ENCODE measurements around the gene USP38. TPM values are rescaled to one million over a fixed set of nuclear protein-coding genes. Genes with fewer than 3 reads are reported as not detected.
"Not testable (repeated sequence)": the region's sequence is repeated elsewhere in the genome, so short reads cannot be mapped to it uniquely, and the experiment has no call there.

Gene USP38
- total RNA-seq, 1 donor: 63.6 TPM

DNA sequence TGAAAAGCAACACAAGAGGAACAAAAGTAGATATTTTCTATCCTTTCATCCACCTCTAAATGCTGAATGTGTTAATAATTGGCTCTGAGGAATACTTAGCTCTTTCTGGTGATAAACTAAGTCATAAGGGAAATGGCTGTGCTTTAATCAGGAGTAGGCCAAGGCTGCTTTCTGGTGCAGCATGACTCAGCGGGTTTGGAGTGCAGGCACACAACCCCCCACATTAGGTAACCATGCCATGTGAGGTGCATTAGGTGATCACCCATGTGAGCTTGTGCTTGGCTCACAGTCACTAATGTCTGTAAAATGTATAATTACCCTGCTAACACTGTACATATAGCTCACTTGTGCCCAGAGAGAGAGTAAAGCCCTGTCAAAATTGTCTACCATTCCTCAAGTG is 57.2 kb downstream of the USP38 start:
- no peak overlapping the region for H3K4me3 ChIP-seq (ENCODE audit: low read length)
- no peaks in the 10 kb centered on the region for H3K9me3 ChIP-seq (ENCODE audit: low read depth, low read length)
- H3K27me3 ChIP-seq (ENCODE audit: insufficient read depth, low read length): no peaks in the 10 kb centered on the region
- no peaks in the 10 kb centered on the region for H3K4me1 ChIP-seq (ENCODE audit: insufficient read depth, low read length)

DNA sequence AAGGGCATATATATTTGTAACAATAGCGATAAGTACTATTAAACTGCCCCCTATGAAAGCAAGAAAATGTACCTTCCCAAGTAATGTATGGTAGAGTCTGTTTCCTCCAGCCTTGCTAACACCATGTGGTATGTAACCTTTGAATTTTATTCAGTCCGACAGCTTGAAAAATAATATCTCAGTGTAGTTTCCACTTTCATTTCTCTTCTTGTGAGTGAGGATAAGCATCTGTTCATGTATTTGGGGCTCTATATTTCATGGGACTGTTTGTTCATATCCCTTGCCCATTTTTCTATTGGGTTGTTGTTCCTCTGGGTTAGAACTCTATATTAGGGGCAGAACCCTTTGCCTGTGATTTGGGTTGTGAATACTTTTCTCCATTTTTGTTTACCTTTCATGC is 58.3 kb downstream of the USP38 start:
- Histone ChIP-seq H3K27me3 (ENCODE audit: insufficient read depth, low read length) (no peaks in the 10 kb centered on the region), H3K4me1 (ENCODE audit: insufficient read depth, low read length) (no peaks in the 10 kb centered on the region), H3K4me3 (ENCODE audit: low read length) (no peak overlapping the region)

DNA sequence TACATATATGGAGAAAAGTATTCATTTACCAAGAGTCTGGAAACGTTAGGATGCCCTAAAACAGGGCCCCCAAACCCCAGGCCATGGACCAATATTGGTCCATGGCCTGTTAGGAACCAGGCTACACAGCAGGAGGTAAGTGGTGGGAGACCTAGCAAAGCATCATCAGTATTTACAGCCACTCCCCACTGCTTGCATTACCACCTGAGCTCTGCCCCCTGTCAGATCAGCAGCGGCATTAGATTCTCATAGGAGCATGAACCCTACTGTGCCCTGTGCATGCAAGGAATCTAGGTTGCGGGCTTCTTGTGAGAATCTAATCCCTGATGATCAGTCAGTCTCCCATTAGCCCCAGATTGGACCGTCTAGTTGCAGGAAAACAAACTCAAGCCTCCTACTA is 62.3 kb downstream of the USP38 start:
- H3K9me3 ChIP-seq (ENCODE audit: low read depth, low read length): no peaks in the 10 kb centered on the region
- no peak overlapping the region for H3K4me3 ChIP-seq (ENCODE audit: low read length)
- H3K4me1 ChIP-seq (ENCODE audit: insufficient read depth, low read length): no peaks in the 10 kb centered on the region
- no peaks in the 10 kb centered on the region for H3K27me3 ChIP-seq (ENCODE audit: insufficient read depth, low read length)

More for the DNA sequence above, 58.3 kb downstream of the USP38 start:
- no peaks in the 10 kb centered on the region for H3K9me3 ChIP-seq (ENCODE audit: low read depth, low read length)

DNA sequence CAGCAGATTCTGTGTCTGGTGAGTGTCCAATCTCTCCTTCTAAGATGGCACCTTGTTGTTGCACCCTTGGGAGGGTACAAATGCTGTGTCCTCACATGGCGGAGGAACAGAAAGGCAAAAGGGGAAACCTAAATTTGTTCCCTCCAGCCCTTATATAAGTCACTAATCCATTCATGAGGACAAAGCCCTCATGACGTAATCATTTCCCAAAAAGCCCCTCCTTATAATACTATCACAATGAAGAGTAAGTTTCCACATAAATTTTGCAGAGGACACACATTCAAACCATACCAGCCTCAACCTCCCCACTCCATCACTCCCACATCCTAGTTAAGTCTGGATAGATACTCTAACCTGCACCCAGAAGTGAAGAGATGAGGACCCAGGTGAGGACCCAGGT is 63.1 kb downstream of the USP38 start:
- no peaks in the 10 kb centered on the region for H3K4me1 ChIP-seq (ENCODE audit: insufficient read depth, low read length)
- no peaks in the 10 kb centered on the region for H3K9me3 ChIP-seq (ENCODE audit: low read depth, low read length)

DNA sequence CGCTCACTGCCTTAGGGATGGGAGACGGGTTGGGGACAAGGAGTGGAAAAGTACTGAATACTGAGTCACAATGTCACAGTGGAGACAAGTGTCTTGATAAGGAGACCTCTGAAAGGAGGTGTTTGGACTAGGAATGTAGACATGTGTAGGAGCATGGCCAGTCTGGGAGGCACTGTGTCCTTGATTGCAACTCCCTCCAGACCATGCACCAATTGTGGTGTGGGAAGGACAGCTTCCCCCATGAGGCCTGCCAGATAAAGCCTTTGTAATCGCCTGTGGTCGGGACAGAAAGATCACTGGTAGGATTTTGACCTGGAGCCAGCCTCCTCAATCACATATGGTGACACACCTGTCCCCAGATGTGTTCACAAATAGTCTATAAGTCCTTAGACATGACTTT is 64.1 kb downstream of the USP38 start:
- H3K4me1 ChIP-seq (ENCODE audit: insufficient read depth, low read length): no peaks in the 10 kb centered on the region
- no peak overlapping the region for H3K4me3 ChIP-seq (ENCODE audit: low read length)
- H3K9me3 ChIP-seq (ENCODE audit: low read depth, low read length): no peaks in the 10 kb centered on the region
- H3K27me3 ChIP-seq (ENCODE audit: insufficient read depth, low read length): no peaks in the 10 kb centered on the region

More for the DNA sequence above, 63.1 kb downstream of the USP38 start:
- Histone ChIP-seq H3K4me3 (ENCODE audit: low read length) (no peak overlapping the region), H3K27me3 (ENCODE audit: insufficient read depth, low read length) (no peaks in the 10 kb centered on the region)

DNA sequence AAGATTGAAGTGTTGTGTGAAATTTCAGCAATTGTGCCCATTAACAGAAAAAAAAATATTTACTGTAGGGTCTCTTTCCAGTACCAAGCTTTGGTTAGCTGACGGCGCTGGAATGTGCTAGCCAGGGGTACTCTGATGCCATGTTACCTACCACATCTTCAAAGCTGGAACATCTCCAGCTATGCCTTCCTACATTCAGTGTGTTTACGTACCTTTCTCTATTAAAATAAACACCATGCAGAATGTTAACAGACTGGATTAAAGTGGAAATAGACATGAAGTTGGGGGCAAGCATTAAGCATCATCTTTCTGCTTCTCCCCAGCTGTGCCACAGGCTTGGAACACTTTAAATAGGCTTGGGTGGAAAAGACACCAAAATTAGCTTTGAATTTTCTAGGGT is 65.9 kb downstream of the USP38 start:
- no peaks in the 10 kb centered on the region for H3K27me3 ChIP-seq (ENCODE audit: insufficient read depth, low read length)
- H3K4me3 ChIP-seq (ENCODE audit: low read length): no peak overlapping the region
- H3K4me1 ChIP-seq (ENCODE audit: insufficient read depth, low read length): no peaks in the 10 kb centered on the region
- no peaks in the 10 kb centered on the region for H3K9me3 ChIP-seq (ENCODE audit: low read depth, low read length)

DNA sequence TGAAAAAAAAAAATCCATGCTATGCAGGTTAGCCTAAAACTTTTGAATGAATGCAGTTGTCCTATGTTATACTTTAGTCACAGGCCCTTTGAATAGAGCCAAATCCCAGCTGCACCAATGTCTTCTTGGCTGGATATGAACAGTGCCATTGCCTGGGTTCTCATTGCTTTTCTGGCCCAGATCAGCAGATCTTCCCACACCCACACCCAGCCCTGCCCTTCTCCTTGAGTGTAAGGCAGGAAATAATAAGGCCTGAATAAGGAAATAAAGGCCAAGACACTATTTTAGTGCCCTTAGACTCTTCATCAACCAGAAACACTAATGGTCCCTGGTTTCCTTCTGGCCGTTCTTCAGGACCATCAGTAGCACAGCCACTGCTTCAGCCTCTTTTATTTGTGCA is 66.6 kb downstream of the USP38 start:
- Histone ChIP-seq H3K27me3 (ENCODE audit: insufficient read depth, low read length) (no peaks in the 10 kb centered on the region), H3K4me3 (ENCODE audit: low read length) (no peak overlapping the region), H3K4me1 (ENCODE audit: insufficient read depth, low read length) (no peaks in the 10 kb centered on the region), H3K9me3 (ENCODE audit: low read depth, low read length) (no peaks in the 10 kb centered on the region)

DNA sequence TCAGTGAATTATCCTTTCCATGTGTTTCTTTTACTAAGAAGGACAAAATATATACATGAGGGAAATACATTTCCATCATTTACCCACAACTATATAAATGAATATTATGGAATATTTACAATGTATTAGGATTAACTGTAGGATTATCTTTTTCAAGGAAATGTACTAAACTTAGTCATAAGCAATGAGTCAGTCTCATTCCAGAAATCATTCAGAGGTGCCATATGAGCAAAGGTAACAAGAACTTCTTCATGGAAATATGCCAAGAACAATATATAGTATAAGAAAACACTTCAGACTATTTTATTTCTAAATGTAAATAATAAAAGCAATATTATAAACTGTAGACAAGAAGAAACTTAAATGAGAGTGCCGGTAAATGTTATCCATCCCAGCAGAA is 67.1 kb downstream of the USP38 start:
- Histone ChIP-seq H3K27me3 (ENCODE audit: insufficient read depth, low read length) (no peaks in the 10 kb centered on the region), H3K4me1 (ENCODE audit: insufficient read depth, low read length) (no peaks in the 10 kb centered on the region), H3K4me3 (ENCODE audit: low read length) (no peak overlapping the region)

DNA sequence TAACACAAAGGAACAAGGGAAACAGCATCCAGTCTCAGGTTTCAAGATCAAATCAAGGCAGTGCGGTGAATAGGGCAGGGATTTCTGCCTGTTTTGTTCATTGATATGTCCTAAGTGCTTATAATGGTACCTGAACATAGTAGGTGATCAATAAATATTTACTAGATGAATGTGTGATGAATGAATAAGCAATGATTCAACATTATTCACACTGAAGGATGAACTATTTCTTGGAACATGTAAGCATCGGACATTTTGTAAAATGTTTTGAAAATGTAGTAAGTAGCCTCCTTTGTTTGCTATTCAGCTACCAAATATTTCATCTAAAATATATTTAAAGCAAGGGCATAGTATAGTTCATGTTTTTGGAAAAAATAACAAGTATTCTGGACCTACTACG is 67.8 kb downstream of the USP38 start:
- Histone ChIP-seq H3K9me3 (ENCODE audit: low read depth, low read length) (no peaks in the 10 kb centered on the region), H3K4me1 (ENCODE audit: insufficient read depth, low read length) (no peaks in the 10 kb centered on the region), H3K27me3 (ENCODE audit: insufficient read depth, low read length) (no peaks in the 10 kb centered on the region), H3K4me3 (ENCODE audit: low read length) (no peak overlapping the region)

More for the DNA sequence above, 67.1 kb downstream of the USP38 start:
- no peaks in the 10 kb centered on the region for H3K9me3 ChIP-seq (ENCODE audit: low read depth, low read length)

DNA sequence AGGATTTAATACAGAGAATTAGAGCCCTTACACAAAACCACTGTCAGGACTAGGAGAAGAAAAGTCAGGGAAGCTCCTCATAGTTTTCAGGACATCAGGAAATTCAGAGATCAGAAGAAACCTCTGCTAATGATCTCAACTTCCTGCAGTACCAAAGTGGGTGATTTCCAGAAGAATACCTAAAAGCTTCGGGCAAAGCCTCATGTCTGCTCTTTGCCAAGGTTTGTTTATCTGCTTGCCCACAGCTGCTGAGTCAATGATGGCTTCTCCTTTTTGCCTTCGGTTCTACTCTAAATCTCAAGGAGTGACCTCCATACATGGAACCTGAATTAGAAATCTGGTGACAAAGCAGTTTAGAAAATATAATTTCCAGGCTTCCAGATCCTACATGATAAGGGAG is 68.4 kb downstream of the USP38 start:
- no peaks in the 10 kb centered on the region for H3K9me3 ChIP-seq (ENCODE audit: low read depth, low read length)
- no peak overlapping the region for H3K4me3 ChIP-seq (ENCODE audit: low read length)
- no peaks in the 10 kb centered on the region for H3K27me3 ChIP-seq (ENCODE audit: insufficient read depth, low read length)
- H3K4me1 ChIP-seq (ENCODE audit: insufficient read depth, low read length): no peaks in the 10 kb centered on the region

DNA sequence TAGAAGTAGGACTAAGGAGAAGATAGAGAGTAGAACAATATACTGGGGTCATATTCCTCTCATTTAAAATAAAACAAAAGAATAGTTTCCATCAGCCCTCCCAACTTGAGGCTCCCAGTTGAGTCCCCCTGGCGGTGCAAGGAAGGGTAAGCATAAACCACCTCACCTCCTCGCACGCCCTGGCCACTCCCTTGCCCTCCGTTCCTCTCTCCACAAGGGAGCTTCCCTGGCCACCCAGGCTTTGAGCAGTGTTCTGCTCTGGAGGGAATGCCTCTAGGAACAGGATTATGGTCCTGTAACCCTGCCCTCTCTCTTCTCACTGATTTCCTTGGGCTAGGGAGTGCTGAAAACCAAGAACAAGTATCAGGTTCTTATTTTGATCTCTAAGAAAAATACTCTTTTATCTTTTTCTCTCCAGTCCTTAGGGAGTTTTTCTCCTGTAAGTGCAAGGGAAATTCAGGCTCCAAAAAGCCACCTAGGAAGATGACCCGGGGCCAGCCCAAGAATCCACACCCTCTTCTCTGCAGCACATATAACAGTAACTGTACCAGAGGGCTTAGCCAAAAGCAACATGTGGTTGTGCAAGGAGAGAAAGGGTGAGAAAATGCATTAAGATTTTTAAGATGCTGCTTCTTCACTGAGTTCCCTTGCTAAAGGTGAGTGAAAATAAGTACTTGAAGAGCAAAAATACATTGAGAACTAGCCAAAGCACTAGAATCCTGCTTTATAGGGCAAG is 69.9 kb downstream of the USP38 start:
- Histone ChIP-seq H3K9me3 (ENCODE audit: low read depth, low read length) (no peaks in the 10 kb centered on the region), H3K4me1 (ENCODE audit: insufficient read depth, low read length) (no peaks in the 10 kb centered on the region), H3K4me3 (ENCODE audit: low read length) (no peak overlapping the region), H3K27me3 (ENCODE audit: insufficient read depth, low read length) (no peaks in the 10 kb centered on the region)

DNA sequence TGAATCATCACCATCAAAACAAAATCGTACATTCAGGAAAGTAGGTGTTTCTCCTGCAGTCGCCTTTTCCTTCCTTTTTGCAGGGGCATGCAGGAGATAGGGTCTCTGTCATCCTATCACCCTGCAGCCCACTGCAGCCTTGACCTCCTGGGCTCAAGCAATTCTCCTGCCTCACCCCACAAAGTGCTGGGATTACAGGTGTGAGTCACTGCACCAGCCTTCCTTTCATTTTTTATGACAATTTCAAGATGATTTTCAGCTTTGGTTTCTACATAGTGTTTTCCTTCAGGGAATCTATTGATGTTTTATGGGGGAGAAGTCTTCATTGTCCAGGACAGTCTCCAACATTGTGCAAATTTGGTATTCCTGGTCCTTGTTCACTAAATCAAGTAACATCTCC is 71.7 kb downstream of the USP38 start:
- Histone ChIP-seq H3K9me3 (ENCODE audit: low read depth, low read length) (no peaks in the 10 kb centered on the region), H3K4me1 (ENCODE audit: insufficient read depth, low read length) (no peaks in the 10 kb centered on the region), H3K27me3 (ENCODE audit: insufficient read depth, low read length) (no peaks in the 10 kb centered on the region), H3K4me3 (ENCODE audit: low read length) (no peak overlapping the region)

DNA sequence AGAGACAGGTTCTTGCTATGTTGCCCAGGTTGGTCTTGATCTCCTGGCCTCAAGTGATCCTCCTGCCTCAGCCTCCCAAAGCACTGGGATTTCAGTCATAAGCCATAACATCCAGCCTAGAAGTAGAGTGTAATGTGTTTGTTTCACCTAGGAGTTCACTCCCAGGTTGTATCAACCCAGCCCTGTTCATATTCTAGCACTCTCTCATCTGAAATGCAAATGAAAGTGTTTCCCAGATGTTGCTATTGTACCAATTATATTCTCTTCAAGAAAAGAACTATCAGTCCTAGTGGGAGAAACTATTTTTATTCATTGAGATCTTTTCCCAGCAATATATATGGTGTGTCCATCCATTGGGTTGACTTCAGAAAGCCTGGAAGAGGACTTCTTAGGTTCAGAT is 72.6 kb downstream of the USP38 start:
- Histone ChIP-seq H3K27me3 (ENCODE audit: insufficient read depth, low read length) (no peaks in the 10 kb centered on the region), H3K9me3 (ENCODE audit: low read depth, low read length) (no peaks in the 10 kb centered on the region), H3K4me3 (ENCODE audit: low read length) (no peak overlapping the region), H3K4me1 (ENCODE audit: insufficient read depth, low read length) (no peaks in the 10 kb centered on the region)

DNA sequence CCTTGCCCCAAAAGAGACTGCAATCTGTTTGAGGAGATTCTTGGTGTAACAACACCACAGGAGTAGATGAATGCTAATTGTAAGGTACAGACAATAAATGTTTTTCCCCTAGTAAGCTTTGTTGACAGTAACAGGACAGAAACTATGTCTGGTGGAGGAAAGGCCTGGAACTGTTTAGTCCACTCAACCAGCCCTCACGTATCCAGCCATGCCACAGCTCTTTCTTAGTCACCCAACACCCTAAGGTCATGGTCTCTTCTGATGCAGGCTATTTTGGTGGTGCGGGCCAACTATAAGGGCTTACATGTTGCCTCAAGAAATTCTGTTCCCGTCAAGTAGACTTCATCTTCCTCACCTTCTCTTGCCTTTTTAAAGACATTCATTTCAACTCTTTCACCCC is 76.0 kb downstream of the USP38 start:
- Histone ChIP-seq H3K27me3 (ENCODE audit: insufficient read depth, low read length) (no peaks in the 10 kb centered on the region), H3K4me1 (ENCODE audit: insufficient read depth, low read length) (no peaks in the 10 kb centered on the region), H3K4me3 (ENCODE audit: low read length) (no peak overlapping the region), H3K9me3 (ENCODE audit: low read depth, low read length) (no peaks in the 10 kb centered on the region)

DNA sequence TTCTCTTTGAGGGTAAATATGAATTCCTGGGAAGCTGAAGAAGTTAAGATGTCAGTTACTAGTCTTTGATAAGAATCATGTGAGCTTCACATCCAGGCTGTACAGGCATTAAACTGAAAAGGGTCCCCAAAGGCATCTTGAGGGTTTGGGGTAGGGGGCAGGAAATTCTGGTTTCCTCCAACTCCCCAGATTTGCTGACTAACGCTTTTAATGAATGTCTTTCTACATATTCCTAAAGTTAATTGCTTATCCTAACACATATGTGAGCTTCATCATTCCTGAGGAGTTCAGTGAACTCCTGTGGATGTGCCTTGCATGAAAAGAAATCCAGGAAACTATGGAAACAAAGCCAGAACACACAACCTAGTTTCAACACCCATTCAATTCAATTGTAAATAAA is 78.1 kb downstream of the USP38 start:
- H3K27me3 ChIP-seq (ENCODE audit: insufficient read depth, low read length): no peaks in the 10 kb centered on the region
- no peaks in the 10 kb centered on the region for H3K4me1 ChIP-seq (ENCODE audit: insufficient read depth, low read length)
- H3K9me3 ChIP-seq (ENCODE audit: low read depth, low read length): no peaks in the 10 kb centered on the region
- no peak overlapping the region for H3K4me3 ChIP-seq (ENCODE audit: low read length)

DNA sequence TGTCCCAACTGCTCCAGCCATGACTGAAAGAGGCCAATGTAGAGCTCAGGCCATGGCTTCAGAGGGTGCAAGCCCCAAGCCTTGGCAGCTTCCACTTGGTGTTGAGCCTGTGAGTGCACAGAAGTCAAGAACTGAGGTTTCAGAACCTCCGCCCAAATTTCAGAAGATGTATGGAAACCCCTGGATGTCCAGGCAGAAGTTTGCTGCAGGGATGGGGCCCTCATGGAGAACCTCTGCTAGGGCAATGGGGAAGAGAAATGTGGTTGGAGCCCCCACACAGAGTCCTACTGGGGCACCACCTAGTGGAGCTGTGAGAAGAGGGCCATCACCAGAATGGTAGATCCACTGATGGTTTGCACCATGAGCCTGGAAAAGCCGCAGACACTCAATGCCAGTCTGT is 83.0 kb downstream of the USP38 start:
- not testable (repeated sequence) for H3K4me3 ChIP-seq (ENCODE audit: low read length); H3K4me1 ChIP-seq (ENCODE audit: insufficient read depth, low read length); H3K9me3 ChIP-seq (ENCODE audit: low read depth, low read length); H3K27me3 ChIP-seq (ENCODE audit: insufficient read depth, low read length)

Data from mononuclear cell (primary cell).